Ovary (tissue), 9 donors: ENCODE measurements around the gene EHBP1. TPM values are rescaled to one million over a fixed set of nuclear protein-coding genes. Genes with fewer than 3 reads are reported as not detected.
A peak's percentile ranks its signal among the peaks of the same experiment; 100 is the strongest.

Experiments
- DNase-seq, 5 donors: peaks; one replicate each; pipeline ENCODE4 v3.0.0-alpha.2; 2019 to 2020
- H3K27ac ChIP-seq, 2 donors: fragments of 200-600 bp; one replicate each; pipeline versions ENCODE4 v1.5.1 to v1.8.0; 2019 to 2022
- H3K27me3 ChIP-seq: fragments of 200-600 bp; one replicate; pipeline ENCODE4 v1.8.0; 2022
- H3K36me3 ChIP-seq: fragments of 200-600 bp; sonication (generic); one replicate; pipeline ENCODE4 v1.5.1; 2019
- H3K4me1 ChIP-seq: one replicate; pipeline ENCODE4 v1.8.1; 2013; ENCODE audit warnings: mild to moderate bottlenecking, moderate library complexity; ENCODE audit not compliant: insufficient read depth
- H3K4me3 ChIP-seq: fragments of 200-600 bp; sonication (generic); one replicate; pipeline ENCODE4 v1.5.1; 2017
- H3K9me3 ChIP-seq, 2 donors: fragments of 200-600 bp in 1 of 2; sonication (generic) in 1 of 2; one replicate each; pipeline versions ENCODE4 v1.5.1 to v1.8.1; 2013 to 2019; ENCODE audit warnings: mild to moderate bottlenecking in 1 of 2, moderate library complexity in 1 of 2
- EP300 ChIP-seq: sonication (generic); formaldehyde crosslinking; IDR thresholded peaks from one replicate; pipeline ENCODE4 v1.6.1; 2017; ENCODE audit warnings: antibody characterized with exemption
- POLR2A ChIP-seq: fragments of 450-650 bp; IDR thresholded peaks from one replicate; pipeline ENCODE4 v1.6.1; 2017; ENCODE audit warnings: antibody characterized with exemption, mild to moderate bottlenecking, moderate library complexity
- WGBS, 3 donors: extraction: QIAGEN DNeasy Blood & Tissue Kit in 1 of 3; methylation state at CpG; one replicate each; pipeline versions ENCODE4 v1.1.5 to v1.1.7; 2013 to 2017; 5-methylcytosine and 5-hydroxymethylcytosine counted together
- intact Hi-C, 4 donors: fragments of 100-400 bp; cut with DNase I; formaldehyde crosslinking; loops; one replicate each; pipeline versions ENCODE4 v1.11.0 to v1.15.1; 2022 to 2023
- polyA plus RNA-seq, 2 donors: library from polyadenylated mRNA; stranded (reverse); fragments of 200-250 nt in 1 of 2; fragments of 350-450 nt in 1 of 2; fragmentation: Illumina TruSeq in 1 of 2; extraction: RNeasy Lipid Tissue Mini Kit (QIAGEN cat#74804) in 1 of 2; gene quantifications; one replicate each; pipeline ENCODE4 v1.2.3, GENCODE V29; 2013 to 2014
- total RNA-seq, 7 donors: library from RNA; depleted of rRNA in 2 of 7; stranded (reverse); fragments of >200 nt in 2 of 7; fragmentation: NEBNext Ultra II Directional in 3 of 7; extraction: Animal tissue kit (Norgen Biotek cat#: 25700) in 3 of 7; gene quantifications; one replicate each; pipeline versions ENCODE4 v1.1.0 to v1.2.4, GENCODE V29; 2016 to 2023
- TF ChIP-seq, protein P1 (sequence below), 3 donors: fragments of 450-650 bp in 2 of 3; fragments of 200-600 bp in 1 of 3; IDR thresholded peaks; one replicate each; pipeline versions ENCODE4 v1.5.1 to v1.8.0; 2016 to 2022; ENCODE audit warnings: antibody characterized with exemption in 3 of 3, mild to moderate bottlenecking in 1 of 3
- donor health status: DM: no; HTN: no; CAD: no; lungs with moderate emphysema.
- donor health status: DM: no; HTN: no; CAD: no.
- donor health status: Bipolar disorder and iron deficiency.
- donor health status: DM: yes; HTN: yes; CAD: no.
- donor health status: DM: no; HTN: no; CAD: no.
- donor health status: DM: yes; HTN: yes; CAD: no.

EHBP1 gene
- total and polyA plus RNA-seq, 9 donors: 56.3 to 185 (median 117) TPM

- peaks cover 9% of the 10 kb centered on the region for H3K4me1 ChIP-seq
- no peak overlapping the region for H3K27ac ChIP-seq
- H3K36me3 ChIP-seq: no peaks in the 10 kb centered on the region
- peak in 2 of 5 donors; percentile 20 to 24 for DNase-seq
- intact Hi-C loops: loop anchor here in 1 of 4 donors (5.0 kb wide), 1 partner anchor 978 kb away; no protein-coding TSS in a partner anchor
- TF ChIP-seq, protein P1, sequence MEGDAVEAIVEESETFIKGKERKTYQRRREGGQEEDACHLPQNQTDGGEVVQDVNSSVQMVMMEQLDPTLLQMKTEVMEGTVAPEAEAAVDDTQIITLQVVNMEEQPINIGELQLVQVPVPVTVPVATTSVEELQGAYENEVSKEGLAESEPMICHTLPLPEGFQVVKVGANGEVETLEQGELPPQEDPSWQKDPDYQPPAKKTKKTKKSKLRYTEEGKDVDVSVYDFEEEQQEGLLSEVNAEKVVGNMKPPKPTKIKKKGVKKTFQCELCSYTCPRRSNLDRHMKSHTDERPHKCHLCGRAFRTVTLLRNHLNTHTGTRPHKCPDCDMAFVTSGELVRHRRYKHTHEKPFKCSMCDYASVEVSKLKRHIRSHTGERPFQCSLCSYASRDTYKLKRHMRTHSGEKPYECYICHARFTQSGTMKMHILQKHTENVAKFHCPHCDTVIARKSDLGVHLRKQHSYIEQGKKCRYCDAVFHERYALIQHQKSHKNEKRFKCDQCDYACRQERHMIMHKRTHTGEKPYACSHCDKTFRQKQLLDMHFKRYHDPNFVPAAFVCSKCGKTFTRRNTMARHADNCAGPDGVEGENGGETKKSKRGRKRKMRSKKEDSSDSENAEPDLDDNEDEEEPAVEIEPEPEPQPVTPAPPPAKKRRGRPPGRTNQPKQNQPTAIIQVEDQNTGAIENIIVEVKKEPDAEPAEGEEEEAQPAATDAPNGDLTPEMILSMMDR (IDR thresholded peaks at IDR 0.05): no peak
- TF ChIP-seq EP300 (no peak), POLR2A (no peak)
- no peaks in the 10 kb centered on the region for H3K27me3 ChIP-seq
- WGBS, 3 donors: 91 to 92% (median 92%) methylated on average over 10 of the region's 10 CpGs
- no peak overlapping the region for H3K4me3 ChIP-seq
- H3K9me3 ChIP-seq: no peaks in the 10 kb centered on the region
These were observed 19.6 kb downstream of the EHBP1 start for GRCh38 chr2:62724886-62725711.

DNA sequence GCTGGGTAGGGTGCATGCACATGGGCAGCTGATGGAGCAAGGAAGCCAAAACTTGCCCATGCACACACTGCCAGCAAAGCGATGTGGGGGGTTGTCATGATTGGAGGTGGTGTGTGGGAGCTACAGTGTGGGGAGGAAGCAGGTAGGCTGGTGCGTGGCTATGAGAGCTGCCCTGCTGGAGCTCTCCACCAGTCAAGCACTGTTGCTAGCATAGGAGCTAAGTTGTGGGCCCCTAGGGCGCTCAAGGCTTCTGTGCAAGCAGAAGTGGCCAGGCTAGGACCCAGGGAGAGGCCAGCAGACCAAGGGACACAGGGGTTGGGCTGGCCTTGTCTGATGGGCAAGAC lies 20.2 kb downstream of the EHBP1 start:
- WGBS, 3 donors: 96 to 99% (median 98%) methylated on average over 3 of the region's 3 CpGs
- H3K36me3 ChIP-seq: no peaks in the 10 kb centered on the region
- H3K27ac ChIP-seq: no peak overlapping the region
- TF ChIP-seq POLR2A (no peak), EP300 (no peak)
- TF ChIP-seq, protein P1 (IDR thresholded peaks at IDR 0.05): no peak
- intact Hi-C loops: loop anchor here in 1 of 4 donors (5.0 kb wide), 1 partner anchor 978 kb away; no protein-coding TSS in a partner anchor
- H3K4me3 ChIP-seq: no peak overlapping the region
- H3K4me1 ChIP-seq: peaks cover 9% of the 10 kb centered on the region
- H3K9me3 ChIP-seq: no peaks in the 10 kb centered on the region
- no peak for DNase-seq
- no peaks in the 10 kb centered on the region for H3K27me3 ChIP-seq

DNA sequence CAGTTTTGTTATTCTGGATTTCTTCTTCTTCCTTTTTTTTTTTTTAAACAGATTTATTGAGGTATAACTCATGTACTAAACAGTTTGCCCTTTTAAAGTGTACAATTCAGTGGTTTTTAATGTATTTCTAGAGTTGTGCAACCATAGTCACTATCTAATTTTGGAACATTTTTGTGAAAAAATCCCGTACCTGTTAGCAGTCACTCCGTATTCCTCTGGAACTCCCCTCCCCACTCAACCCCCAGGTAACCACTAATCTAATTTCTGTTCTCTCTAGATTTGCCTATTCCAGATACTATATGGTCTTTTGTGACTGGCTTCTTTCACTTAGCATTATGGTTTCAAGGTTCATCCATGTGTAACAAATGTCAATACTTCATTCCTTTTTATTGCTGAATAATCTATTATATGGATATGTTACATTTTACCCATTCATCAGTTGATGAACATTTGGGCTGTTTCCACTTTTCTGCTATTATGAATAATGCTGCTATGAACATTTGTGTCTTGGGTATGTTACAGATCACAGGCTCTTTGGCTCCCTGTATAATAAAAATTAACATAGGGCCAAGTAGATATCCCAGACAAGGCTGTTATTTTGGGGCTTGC lies 21.9 kb downstream of the EHBP1 start:
- Histone ChIP-seq H3K27ac (no peak overlapping the region), H3K4me1 (peaks cover 7% of the 10 kb centered on the region), H3K36me3 (no peaks in the 10 kb centered on the region), H3K27me3 (no peaks in the 10 kb centered on the region), H3K4me3 (no peak overlapping the region), H3K9me3 (peaks cover 0 to 3% of the 10 kb centered on the region in 2 donors)
- no peak for DNase-seq
- intact Hi-C loops: loop anchor here in 1 of 4 donors (5.0 kb wide), 1 partner anchor 980 kb away; no protein-coding TSS in a partner anchor
- 88 to 91% (median 89%) methylated on average over 2 of the region's 2 CpGs for WGBS, 3 donors
- TF ChIP-seq EP300 (no peak), POLR2A (no peak)
- TF ChIP-seq, protein P1 (IDR thresholded peaks at IDR 0.05): no peak

DNA sequence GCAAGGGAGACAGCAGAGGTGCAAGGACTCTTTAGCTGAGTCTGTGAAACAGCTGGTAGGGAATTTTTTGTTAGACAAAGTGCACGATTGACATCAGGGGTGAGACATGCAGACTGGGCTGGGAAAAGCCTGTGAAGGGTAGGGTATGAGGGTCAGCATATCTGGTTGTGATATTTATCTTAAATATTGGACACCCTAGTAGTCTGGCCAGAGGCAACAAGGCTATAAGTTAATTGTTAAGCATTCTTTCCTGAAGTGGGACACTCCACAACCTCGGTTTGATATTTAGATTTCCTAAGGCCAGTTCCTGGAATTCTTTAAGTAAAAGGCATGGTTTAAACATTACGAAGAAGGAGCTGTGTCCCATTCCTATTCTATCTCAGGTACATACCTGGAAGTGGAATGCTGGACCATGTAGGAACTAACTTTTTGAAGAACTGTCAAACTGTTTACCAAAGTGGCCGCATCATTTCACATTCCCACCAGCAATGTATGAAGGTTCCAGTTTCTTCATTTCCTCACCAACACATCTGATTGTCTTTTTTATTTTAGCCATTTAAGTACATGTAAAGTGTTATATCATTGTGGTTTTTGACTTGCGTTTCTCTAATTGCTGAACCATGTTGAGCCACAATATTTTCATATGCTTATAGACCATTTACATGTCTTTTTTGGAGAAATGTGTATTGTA lies 22.5 kb downstream of the EHBP1 start:
- Histone ChIP-seq H3K9me3 (peaks cover 0 to 3% of the 10 kb centered on the region in 2 donors), H3K27ac (no peak overlapping the region), H3K36me3 (no peaks in the 10 kb centered on the region), H3K4me1 (peaks cover 7% of the 10 kb centered on the region), H3K4me3 (no peak overlapping the region), H3K27me3 (no peaks in the 10 kb centered on the region)
- intact Hi-C loops: loop anchor here in 1 of 4 donors (5.0 kb wide), 1 partner anchor 981 kb away; no protein-coding TSS in a partner anchor
- 69 to 79% (median 73%) methylated on average over 5 of the region's 5 CpGs for WGBS, 3 donors
- TF ChIP-seq, protein P1 (IDR thresholded peaks at IDR 0.05): no peak
- TF ChIP-seq EP300: no peak
- no peak for DNase-seq
